ENCODE results near the gene NR2C2AP. TPM values are rescaled to one million over a fixed set of nuclear protein-coding genes. Genes with fewer than 3 reads are reported as not detected.

NR2C2AP gene
- total RNA-seq, 1 experiment from 2014 or later: 31.7 TPM

DNA sequence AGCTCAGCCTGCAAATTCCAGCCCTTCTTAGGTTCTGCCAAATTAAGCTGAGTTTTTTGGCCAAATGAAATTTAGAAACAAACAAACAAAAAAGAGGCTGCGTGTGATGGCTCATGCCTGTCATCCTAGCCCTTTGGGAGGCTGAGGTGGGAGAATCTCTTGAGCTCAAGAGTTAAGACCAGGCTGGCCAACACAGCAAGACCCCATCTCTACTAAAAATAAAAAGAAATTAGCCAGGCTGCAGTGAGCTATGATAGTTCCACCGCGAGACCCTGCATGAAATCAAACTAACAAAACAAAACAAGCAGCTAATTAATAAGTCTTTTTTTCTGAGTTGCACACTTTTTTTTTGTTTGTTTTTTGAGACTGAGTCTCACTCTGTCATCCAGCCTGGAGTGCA is 26.5 kb upstream of the NR2C2AP start:
- no peaks in the 10 kb centered on the region for H3K79me1 ChIP-seq (ENCODE audit: insufficient read depth, low read depth, low read length, poor library complexity, severe bottlenecking)
- Mint-ChIP-seq H3K4me1 (no peaks in the 10 kb centered on the region; a peak in 1 of 4 replicates), H3K27ac (no peak overlapping the region), H3K27me3 (ENCODE audit: low read depth) (peaks cover 91% of the 10 kb centered on the region), H3K4me3 (no peak overlapping the region), H3K9me3 (peaks cover 13% of the 10 kb centered on the region in 2 experiments), H3K36me3 (ENCODE audit: insufficient read depth in 1 of 3, low read depth in 3 of 3) (no peaks in the 10 kb centered on the region)
- H4K91ac ChIP-seq (ENCODE audit: insufficient read length, low read depth, low read length): no peak overlapping the region
- H3K27ac ChIP-seq (ENCODE audit: insufficient read length, low read depth, low read length): no peak overlapping the region
- no peaks in the 10 kb centered on the region for H3K23me2 ChIP-seq (ENCODE audit: insufficient read length, low read depth, low read length, poor library complexity, severe bottlenecking)
- no peak overlapping the region for H3K4ac ChIP-seq (ENCODE audit: low read depth, low read length)
- no peak overlapping the region for H3K14ac ChIP-seq (ENCODE audit: insufficient read depth, low read length)
- H3K23ac ChIP-seq (ENCODE audit: insufficient read length, low read depth, low read length): no peak overlapping the region
- no peak overlapping the region for H2AK5ac ChIP-seq (ENCODE audit: insufficient read length, low read length)
- H2BK120ac ChIP-seq (ENCODE audit: low read depth, low read length, poor library complexity, severe bottlenecking): no peak overlapping the region
- H3K56ac ChIP-seq (ENCODE audit: insufficient read length, low read depth, low read length): no peak overlapping the region
- H2AFZ ChIP-seq (ENCODE audit: low read length): no peak overlapping the region
- no peak overlapping the region for H2BK12ac ChIP-seq (ENCODE audit: insufficient read length, low read depth, low read length)
- no peak overlapping the region for H3K9ac ChIP-seq (ENCODE audit: extremely low read depth, insufficient read length, low read length)
- no peaks in the 10 kb centered on the region for H4K20me1 ChIP-seq (ENCODE audit: control insufficient read depth, insufficient read depth, insufficient read length)
- no peak overlapping the region for H3K4me2 ChIP-seq (ENCODE audit: insufficient read depth, insufficient read length, low read length)
- TF ChIP-seq, protein P1, sequence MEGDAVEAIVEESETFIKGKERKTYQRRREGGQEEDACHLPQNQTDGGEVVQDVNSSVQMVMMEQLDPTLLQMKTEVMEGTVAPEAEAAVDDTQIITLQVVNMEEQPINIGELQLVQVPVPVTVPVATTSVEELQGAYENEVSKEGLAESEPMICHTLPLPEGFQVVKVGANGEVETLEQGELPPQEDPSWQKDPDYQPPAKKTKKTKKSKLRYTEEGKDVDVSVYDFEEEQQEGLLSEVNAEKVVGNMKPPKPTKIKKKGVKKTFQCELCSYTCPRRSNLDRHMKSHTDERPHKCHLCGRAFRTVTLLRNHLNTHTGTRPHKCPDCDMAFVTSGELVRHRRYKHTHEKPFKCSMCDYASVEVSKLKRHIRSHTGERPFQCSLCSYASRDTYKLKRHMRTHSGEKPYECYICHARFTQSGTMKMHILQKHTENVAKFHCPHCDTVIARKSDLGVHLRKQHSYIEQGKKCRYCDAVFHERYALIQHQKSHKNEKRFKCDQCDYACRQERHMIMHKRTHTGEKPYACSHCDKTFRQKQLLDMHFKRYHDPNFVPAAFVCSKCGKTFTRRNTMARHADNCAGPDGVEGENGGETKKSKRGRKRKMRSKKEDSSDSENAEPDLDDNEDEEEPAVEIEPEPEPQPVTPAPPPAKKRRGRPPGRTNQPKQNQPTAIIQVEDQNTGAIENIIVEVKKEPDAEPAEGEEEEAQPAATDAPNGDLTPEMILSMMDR (conservative IDR thresholded peaks at IDR 0.05): no peak
- H4K8ac ChIP-seq (replicated peaks; ENCODE audit: insufficient read length, low read depth, low read length): no peak overlapping the region
- no peaks in the 10 kb centered on the region for H3K79me2 ChIP-seq (ENCODE audit: insufficient read depth, low read length)
- no peak overlapping the region for H2BK15ac ChIP-seq (ENCODE audit: low read depth, low read length)
- H3K9me3 ChIP-seq (ENCODE audit: control insufficient read depth, low read depth, low read length): peaks cover under 1% of the 10 kb centered on the region
- H2BK20ac ChIP-seq (ENCODE audit: low read depth, low read length, poor library complexity, severe bottlenecking): no peak overlapping the region
- H2BK5ac ChIP-seq (ENCODE audit: insufficient read length, low read length): no peak overlapping the region
- WGBS (ENCODE audit: extremely low coverage, insufficient read length, low lambda C conversion rate): no CpG with 5 or more reads among the region's 3 CpGs
- no peak overlapping the region for H4K5ac ChIP-seq (ENCODE audit: insufficient read length, low read depth, low read length)
- no peak for DNase-seq
- H3K18ac ChIP-seq (ENCODE audit: insufficient read length, low read depth, low read length): no peak overlapping the region
- no peak overlapping the region for H3T11ph ChIP-seq (ENCODE audit: low read length)
- H3K4me1 ChIP-seq (ENCODE audit: insufficient read depth, low read length): no peaks in the 10 kb centered on the region
- no peaks in the 10 kb centered on the region; the same call in 1 of the 2 replicates for H3K27me3 ChIP-seq (ENCODE audit: insufficient read depth, low read length)
